GM15510 (cell line): ENCODE data around the gene LAPTM5.

Experiments
- POLR2A ChIP-seq: IDR thresholded peaks from 3 replicates; pipeline ENCODE4 v1.6.1; 2011; ENCODE audit warnings: borderline replicate concordance; ENCODE audit not compliant: insufficient read length; ENCODE audit errors: extremely low read depth

Gene LAPTM5, protein sequence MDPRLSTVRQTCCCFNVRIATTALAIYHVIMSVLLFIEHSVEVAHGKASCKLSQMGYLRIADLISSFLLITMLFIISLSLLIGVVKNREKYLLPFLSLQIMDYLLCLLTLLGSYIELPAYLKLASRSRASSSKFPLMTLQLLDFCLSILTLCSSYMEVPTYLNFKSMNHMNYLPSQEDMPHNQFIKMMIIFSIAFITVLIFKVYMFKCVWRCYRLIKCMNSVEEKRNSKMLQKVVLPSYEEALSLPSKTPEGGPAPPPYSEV

GRCh38 chr1:30757352-30758120 lies at the start of gene LAPTM5:
LAPTM5 (minus strand) TSS chr1:30757774; CDS start chr1:30757745, 29 bp downstream.
- peak; percentile 93 for TF ChIP-seq POLR2A

- no peak for TF ChIP-seq POLR2A
These were observed 49.1 kb upstream of the LAPTM5 start for GRCh38 chr1:30806381-30807317.

- TF ChIP-seq POLR2A: no peak
These were observed 47.9 kb upstream of the LAPTM5 start for GRCh38 chr1:30805304-30806003.

DNA sequence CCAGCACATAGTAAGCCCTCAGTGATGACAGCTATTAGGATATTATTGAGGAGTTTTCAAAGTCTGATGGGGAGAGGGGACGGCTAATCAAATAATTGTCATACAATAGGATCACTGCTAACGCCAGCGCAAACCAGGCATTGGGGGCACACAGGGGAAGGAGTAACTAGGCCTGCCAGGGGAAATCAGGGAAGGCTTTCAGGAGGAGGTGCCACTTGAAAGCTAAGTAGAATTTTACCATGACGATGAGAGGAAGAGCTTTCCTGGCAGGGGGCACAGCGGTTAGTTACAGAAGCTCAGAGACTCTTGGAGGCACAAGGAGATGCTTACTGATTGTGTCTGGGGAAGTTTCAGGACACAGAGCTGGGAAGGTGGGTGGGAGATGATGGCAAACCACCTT lies 47.2 kb upstream of the LAPTM5 start:
- no peak for TF ChIP-seq POLR2A

DNA sequence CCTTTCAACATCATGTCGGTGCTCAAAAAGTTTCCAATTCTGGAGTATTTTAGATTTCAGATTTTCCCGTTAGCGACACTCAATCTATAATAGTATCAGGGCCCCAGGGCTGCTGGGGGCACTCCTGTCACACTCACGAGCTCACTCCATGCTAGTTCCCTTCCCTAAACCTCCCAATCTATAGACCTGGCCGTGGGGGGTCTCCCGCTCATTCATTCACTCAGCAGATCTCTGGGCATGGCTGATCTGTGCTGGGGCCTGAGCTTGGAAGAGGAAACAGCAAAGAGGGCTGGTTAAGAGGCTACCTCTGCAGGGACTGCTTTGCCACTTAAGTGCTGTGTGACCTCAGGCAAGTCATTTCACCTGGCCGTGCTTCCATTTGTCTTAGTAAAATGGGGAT lies 46.8 kb upstream of the LAPTM5 start:
- no peak for TF ChIP-seq POLR2A

DNA sequence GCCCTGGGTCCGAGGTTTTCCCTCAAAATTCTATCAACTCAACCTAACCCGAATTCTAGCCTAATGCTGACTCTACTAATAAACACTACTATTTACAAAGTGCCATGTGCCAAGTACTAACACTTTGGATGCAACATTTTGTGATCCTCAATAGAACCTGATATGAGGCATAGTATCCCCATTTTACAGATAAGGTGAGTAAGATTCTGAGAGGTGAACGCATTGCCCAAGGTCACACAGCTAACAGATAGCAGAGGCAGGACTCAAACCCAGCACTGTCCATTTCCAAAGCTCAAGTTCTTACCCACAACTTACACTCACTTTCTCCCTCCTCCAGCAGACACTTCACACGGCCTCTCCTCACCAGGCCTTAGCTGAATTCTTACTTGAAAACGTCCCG lies 46.0 kb upstream of the LAPTM5 start:
- TF ChIP-seq POLR2A: no peak

DNA sequence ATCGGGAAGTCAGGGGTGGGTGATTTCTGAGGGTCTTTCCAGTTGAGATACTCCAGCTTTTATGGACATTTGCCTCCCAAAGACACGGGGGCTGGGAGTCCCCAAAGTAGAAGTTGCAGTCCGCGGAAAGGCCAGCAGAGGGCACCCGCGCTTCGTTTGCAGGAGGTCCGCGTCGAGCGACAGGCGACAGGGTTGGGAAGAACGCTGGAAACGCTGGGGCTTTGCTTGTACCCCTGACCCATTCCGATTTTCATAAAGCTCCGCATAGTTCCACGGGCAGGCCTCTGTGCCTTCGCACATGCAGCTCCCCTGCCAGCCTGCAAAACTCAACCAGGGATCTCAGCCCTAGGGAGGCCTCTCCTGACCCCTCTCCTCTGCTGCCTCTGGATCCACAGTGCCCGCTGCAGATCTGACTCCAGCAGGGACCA lies 44.2 kb upstream of the LAPTM5 start:
- no peak for TF ChIP-seq POLR2A

GRCh38 chr1:30799233-30799511 lies 41.6 kb upstream of the LAPTM5 start:
- TF ChIP-seq POLR2A: no peak

DNA sequence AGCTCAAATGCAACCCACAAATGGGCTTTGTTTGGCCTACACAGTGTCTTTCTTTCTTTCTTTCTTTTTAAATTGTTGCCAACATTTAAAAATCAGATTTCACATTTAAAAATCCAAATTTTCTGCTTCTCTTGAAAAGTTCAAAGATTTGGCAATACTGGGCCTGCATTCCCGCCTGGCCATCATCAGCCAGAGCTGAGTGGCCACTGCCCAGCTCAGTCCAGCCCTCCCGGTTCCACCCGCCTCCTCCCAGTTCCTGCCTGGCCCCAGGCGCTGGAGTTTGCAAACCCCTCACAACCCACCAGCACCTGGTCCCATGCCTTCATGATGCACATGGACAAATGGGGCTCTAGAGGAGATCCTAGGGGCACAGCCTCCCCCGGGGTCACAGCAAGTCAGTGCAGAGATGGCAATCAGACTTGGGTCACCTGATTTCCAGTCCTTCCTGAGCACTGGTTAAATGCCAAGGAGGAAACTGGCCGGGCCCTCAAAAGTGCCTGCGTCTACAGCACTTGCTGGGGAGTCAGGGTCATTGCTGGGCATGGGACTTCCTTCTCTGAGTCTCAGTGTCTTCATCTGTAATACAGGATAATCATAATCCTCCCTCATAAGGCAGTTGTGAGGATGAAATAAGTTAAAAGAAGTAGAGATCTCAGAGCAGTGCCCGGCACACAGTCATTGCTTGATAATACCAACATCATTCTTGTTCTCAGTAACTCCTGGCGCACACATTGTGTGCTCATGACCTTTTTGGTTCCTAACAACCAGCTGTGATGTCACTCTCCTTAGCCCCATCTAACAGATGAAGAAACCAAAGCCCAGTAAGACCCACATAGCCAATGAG lies 41.0 kb upstream of the LAPTM5 start:
- TF ChIP-seq POLR2A: no peak

DNA sequence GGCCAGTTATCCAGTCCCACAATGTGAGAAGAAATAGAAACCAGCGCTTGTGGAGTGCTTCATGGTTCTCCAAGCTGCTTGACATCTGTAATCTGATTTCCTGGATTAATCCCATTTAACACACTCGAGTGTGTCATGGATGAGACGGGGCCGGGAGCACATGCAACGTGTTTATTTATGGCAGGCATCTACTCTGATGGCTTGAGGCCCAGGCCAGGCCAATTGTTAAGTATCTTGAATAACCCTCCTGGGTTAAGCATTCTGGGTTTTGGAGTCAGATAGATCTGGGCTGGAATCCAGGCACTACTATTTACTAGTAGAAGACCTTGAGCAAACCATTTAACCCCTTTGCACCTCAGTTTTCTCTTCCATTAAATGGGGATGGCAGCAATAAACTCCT lies 37.5 kb upstream of the LAPTM5 start:
- TF ChIP-seq POLR2A: no peak

DNA sequence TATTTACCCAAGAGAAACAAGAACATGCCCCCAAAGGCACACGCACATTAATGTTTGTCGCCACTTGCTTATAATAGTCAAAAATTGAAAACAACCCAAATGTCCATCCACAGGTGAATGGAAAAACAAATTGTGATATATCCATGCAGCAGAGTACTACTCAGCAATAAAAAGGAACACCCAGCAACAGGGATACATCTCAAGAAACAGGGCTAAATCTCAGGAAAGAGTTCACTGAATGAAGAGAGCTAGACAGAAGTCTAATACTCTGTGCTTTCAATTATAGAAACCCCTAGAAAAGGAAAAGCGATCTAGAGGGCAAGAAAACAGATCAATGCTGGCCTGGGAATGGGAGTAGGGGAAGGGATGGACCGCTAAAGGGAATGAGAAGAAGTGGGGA lies 36.7 kb upstream of the LAPTM5 start:
- TF ChIP-seq POLR2A: no peak

- TF ChIP-seq POLR2A: no peak
These were observed 35.6 kb upstream of the LAPTM5 start for GRCh38 chr1:30793209-30793608.

DNA sequence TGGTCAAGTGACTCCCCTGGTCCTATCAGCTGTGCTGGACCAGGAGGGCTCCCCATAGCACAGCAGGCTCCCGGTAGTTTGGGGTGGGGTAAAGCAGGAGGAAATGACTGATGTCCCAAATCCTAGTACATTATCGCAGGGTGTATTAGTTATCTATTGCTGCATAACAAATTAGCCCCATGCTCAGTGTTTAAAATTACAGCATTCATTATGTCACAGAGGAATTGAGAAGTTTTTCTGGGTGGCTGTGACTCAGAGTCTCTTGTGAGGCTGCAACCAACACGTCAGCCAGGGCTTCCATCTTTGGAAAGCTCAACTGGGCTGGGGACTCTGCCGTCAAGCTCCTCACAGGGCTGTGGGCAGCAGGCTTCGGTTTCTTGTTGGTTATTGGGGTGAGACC lies 34.3 kb upstream of the LAPTM5 start:
- no peak for TF ChIP-seq POLR2A
